WTC11 (cell line): ENCODE measurements around the gene PIK3C2A. TPM values are rescaled to one million over a fixed set of nuclear protein-coding genes. Genes with fewer than 3 reads are reported as not detected.
A peak's percentile ranks its signal among the peaks of the same experiment; 100 is the strongest.

Experiments
- ATAC-seq: fragments of 200-7000 bp; cut with Tn5 transposase; 2 replicates; pipeline ENCODE4 v1.10.0; 2021; ENCODE audit warnings: mild to moderate bottlenecking, moderate library complexity
- CTCF ChIA-PET: fragments of 300-600 bp; sonication (Branson Sonifier 250); formaldehyde crosslinking; loops from one replicate; lab custom pipeline; 2021; ENCODE audit warnings: antibody characterized with exemption; lab: Charles Lee
- POLR2A ChIA-PET: fragments of 350-600 bp; sonication (Branson Sonifier 250); formaldehyde crosslinking; loops from one replicate; lab custom pipeline; 2021; ENCODE audit warnings: antibody characterized with exemption; lab: Charles Lee
- DNase-seq: peaks from one replicate; pipeline ENCODE4 v3.0.0; 2021; ENCODE audit warnings: low spot score
- H3K27ac Mint-ChIP-seq: 2 replicates; pipeline ENCODE4 v1.8.0; 2021; ENCODE audit warnings: mixed read lengths
- H3K27me3 Mint-ChIP-seq: 2 replicates; pipeline ENCODE4 v1.8.0; 2021; ENCODE audit warnings: low read depth, mild to moderate bottlenecking, moderate library complexity, mixed read lengths
- H3K36me3 Mint-ChIP-seq: 2 replicates; pipeline ENCODE4 v1.8.0; 2021; ENCODE audit warnings: mixed read lengths
- H3K4me1 Mint-ChIP-seq: 2 replicates; pipeline ENCODE4 v1.8.0; 2022; ENCODE audit warnings: mixed read lengths
- H3K4me3 Mint-ChIP-seq: 2 replicates; pipeline ENCODE4 v1.8.0; 2021; ENCODE audit warnings: mild to moderate bottlenecking, moderate library complexity, mixed read lengths
- H3K9me3 Mint-ChIP-seq: 2 replicates; pipeline ENCODE4 v1.8.0; 2021; ENCODE audit warnings: mixed read lengths
- AR ChIP-seq: fragments of 250-450 bp; sonication (Bioruptor Pico); IDR thresholded peaks from 2 replicates; pipeline ENCODE4 v1.9.0; 2021; ENCODE audit warnings: mild to moderate bottlenecking
- ARID4B ChIP-seq: sonication (generic); formaldehyde crosslinking; IDR thresholded peaks from 2 replicates; pipeline ENCODE4 v1.8.0; 2023; ENCODE audit warnings: missing genetic modification reagents, mild to moderate bottlenecking, borderline replicate concordance
- CREB1 ChIP-seq: sonication (generic); formaldehyde crosslinking; IDR thresholded peaks from 2 replicates; pipeline ENCODE4 v1.8.0; 2023; ENCODE audit warnings: mild to moderate bottlenecking, missing genetic modification reagents
- ELF4 ChIP-seq: sonication (generic); formaldehyde crosslinking; IDR thresholded peaks from 2 replicates; pipeline ENCODE4 v1.8.1; 2022; ENCODE audit warnings: low read depth, mild to moderate bottlenecking, moderate library complexity, missing genetic modification reagents
- ERG ChIP-seq: fragments of 250-450 bp; sonication (Bioruptor Pico); IDR thresholded peaks from 2 replicates; pipeline ENCODE4 v1.8.0; 2021; ENCODE audit warnings: mild to moderate bottlenecking
- NR2C2 ChIP-seq: sonication (generic); formaldehyde crosslinking; IDR thresholded peaks from 2 replicates; pipeline ENCODE4 v1.8.0; 2022; ENCODE audit warnings: mild to moderate bottlenecking, missing genetic modification reagents
- SMAD3 ChIP-seq: sonication (generic); formaldehyde crosslinking; IDR thresholded peaks from 2 replicates; pipeline ENCODE4 v1.8.0; 2022; ENCODE audit warnings: missing genetic modification reagents, mild to moderate bottlenecking, borderline replicate concordance
- SOX15 ChIP-seq: fragments of 250-450 bp; sonication (Bioruptor Pico); IDR thresholded peaks from 2 replicates; pipeline ENCODE4 v1.9.0; 2021; ENCODE audit warnings: mild to moderate bottlenecking
- TCF7 ChIP-seq: sonication (generic); formaldehyde crosslinking; IDR thresholded peaks from 2 replicates; pipeline ENCODE4 v1.8.0; 2022; ENCODE audit warnings: mild to moderate bottlenecking, low read depth, missing genetic modification reagents, moderate library complexity
- ZBTB43 ChIP-seq: sonication (generic); formaldehyde crosslinking; IDR thresholded peaks from 2 replicates; pipeline ENCODE4 v1.8.1; 2023; ENCODE audit warnings: mild to moderate bottlenecking, missing genetic modification reagents
- ZNF232 ChIP-seq: sonication (generic); formaldehyde crosslinking; IDR thresholded peaks from 2 replicates; pipeline ENCODE4 v1.8.0; 2022; ENCODE audit warnings: mild to moderate bottlenecking, missing genetic modification reagents
- ZNF512 ChIP-seq: sonication (generic); formaldehyde crosslinking; IDR thresholded peaks from 2 replicates; pipeline ENCODE4 v1.8.1; 2022; ENCODE audit warnings: missing genetic modification reagents, borderline replicate concordance
- total RNA-seq: library from RNA; stranded (reverse); gene quantifications from 3 replicates; pipeline ENCODE4 v1.2.3, GENCODE V29; 2021
- TF ChIP-seq, protein P1 (sequence below): sonication (generic); formaldehyde crosslinking; IDR thresholded peaks from 2 replicates; pipeline ENCODE4 v1.8.0; 2022; ENCODE audit warnings: missing genetic modification reagents

Gene PIK3C2A
- total RNA-seq, 1 experiment from 2014 or later = 105 TPM

- peak; percentile 88; the same call in 1 of the 2 replicates for TF ChIP-seq AR
- TF ChIP-seq TCF7 = no peak
- 0 out of 2 replicates have a peak, but pooled peaks have one; percentile 38 for TF ChIP-seq ZNF232 (CRISPR knock-in tag)
- 0 out of 2 replicates have a peak, but pooled peaks have one; percentile 22 for TF ChIP-seq CREB1 (CRISPR knock-in tag)
- TF ChIP-seq, protein P1, sequence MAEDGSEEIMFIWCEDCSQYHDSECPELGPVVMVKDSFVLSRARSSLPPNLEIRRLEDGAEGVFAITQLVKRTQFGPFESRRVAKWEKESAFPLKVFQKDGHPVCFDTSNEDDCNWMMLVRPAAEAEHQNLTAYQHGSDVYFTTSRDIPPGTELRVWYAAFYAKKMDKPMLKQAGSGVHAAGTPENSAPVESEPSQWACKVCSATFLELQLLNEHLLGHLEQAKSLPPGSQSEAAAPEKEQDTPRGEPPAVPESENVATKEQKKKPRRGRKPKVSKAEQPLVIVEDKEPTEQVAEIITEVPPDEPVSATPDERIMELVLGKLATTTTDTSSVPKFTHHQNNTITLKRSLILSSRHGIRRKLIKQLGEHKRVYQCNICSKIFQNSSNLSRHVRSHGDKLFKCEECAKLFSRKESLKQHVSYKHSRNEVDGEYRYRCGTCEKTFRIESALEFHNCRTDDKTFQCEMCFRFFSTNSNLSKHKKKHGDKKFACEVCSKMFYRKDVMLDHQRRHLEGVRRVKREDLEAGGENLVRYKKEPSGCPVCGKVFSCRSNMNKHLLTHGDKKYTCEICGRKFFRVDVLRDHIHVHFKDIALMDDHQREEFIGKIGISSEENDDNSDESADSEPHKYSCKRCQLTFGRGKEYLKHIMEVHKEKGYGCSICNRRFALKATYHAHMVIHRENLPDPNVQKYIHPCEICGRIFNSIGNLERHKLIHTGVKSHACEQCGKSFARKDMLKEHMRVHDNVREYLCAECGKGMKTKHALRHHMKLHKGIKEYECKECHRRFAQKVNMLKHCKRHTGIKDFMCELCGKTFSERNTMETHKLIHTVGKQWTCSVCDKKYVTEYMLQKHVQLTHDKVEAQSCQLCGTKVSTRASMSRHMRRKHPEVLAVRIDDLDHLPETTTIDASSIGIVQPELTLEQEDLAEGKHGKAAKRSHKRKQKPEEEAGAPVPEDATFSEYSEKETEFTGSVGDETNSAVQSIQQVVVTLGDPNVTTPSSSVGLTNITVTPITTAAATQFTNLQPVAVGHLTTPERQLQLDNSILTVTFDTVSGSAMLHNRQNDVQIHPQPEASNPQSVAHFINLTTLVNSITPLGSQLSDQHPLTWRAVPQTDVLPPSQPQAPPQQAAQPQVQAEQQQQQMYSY = peak; percentile 68
- TF ChIP-seq ARID4B (CRISPR knock-in tag) = peak; percentile 85; the same call in 1 of the 2 replicates
- TF ChIP-seq SMAD3 (CRISPR knock-in tag) = 0 out of 2 replicates have a peak, but pooled peaks have one; percentile 45
These were observed at the start of gene PIK3C2A (continued) for GRCh38 chr11:17207317-17208256.

GRCh38 chr11:17257196-17257595 is 49.4 kb upstream of the PIK3C2A start:
- Mint-ChIP-seq H3K4me3 (no peak overlapping the region), H3K36me3 (no peaks in the 10 kb centered on the region), H3K27me3 (no peaks in the 10 kb centered on the region), H3K9me3 (no peaks in the 10 kb centered on the region), H3K27ac (no peak overlapping the region), H3K4me1 (no peaks in the 10 kb centered on the region)
- DNase-seq (no peak), ATAC-seq (no peak)
- ChIA-PET POLR2A (no interaction called here), CTCF (no interaction called here)
- TF ChIP-seq ZNF232 (CRISPR knock-in tag) (no peak), ZBTB43 (no peak), ERG (CRISPR knock-in tag) (no peak), ELF4 (CRISPR knock-in tag) (no peak), NR2C2 (CRISPR knock-in tag) (no peak), SOX15 (no peak), ZNF512 (no peak)
- TF ChIP-seq, protein P1 = no peak
